Stimulated activated CD4-positive, alpha-beta T cell treated with anti-CD3 and anti-CD28 coated beads, Interleukin-12 subunit alpha, Interleukin-12 subunit beta, amount 100 ng/mL, for 24 hours (primary cell): ENCODE data around the gene FBXL22.

Experiments used
- DNase-seq, 2 experiments: peaks; one replicate each; pipeline ENCODE4 v3.0.0-alpha.2; 2020; ENCODE audit warnings: low read depth in 2 of 2

Gene FBXL22

GRCh38 chr15:63593705-63594671, 3.2 kb upstream of the FBXL22 start:
- DNase-seq: peak; percentile 20 to 32

GRCh38 chr15:63595065-63595464, 2.1 kb upstream of the FBXL22 start:
- DNase-seq: no peak

GRCh38 chr15:63595688-63596087, 1.5 kb upstream of the FBXL22 start:
- DNase-seq: no peak

GRCh38 chr15:63596676-63597037, 530 bp upstream of the FBXL22 start:
- no peak for DNase-seq

- DNase-seq: no peak
Observed at GRCh38 chr15:63597821-63598220, 634 bp downstream of the FBXL22 start.

DNA sequence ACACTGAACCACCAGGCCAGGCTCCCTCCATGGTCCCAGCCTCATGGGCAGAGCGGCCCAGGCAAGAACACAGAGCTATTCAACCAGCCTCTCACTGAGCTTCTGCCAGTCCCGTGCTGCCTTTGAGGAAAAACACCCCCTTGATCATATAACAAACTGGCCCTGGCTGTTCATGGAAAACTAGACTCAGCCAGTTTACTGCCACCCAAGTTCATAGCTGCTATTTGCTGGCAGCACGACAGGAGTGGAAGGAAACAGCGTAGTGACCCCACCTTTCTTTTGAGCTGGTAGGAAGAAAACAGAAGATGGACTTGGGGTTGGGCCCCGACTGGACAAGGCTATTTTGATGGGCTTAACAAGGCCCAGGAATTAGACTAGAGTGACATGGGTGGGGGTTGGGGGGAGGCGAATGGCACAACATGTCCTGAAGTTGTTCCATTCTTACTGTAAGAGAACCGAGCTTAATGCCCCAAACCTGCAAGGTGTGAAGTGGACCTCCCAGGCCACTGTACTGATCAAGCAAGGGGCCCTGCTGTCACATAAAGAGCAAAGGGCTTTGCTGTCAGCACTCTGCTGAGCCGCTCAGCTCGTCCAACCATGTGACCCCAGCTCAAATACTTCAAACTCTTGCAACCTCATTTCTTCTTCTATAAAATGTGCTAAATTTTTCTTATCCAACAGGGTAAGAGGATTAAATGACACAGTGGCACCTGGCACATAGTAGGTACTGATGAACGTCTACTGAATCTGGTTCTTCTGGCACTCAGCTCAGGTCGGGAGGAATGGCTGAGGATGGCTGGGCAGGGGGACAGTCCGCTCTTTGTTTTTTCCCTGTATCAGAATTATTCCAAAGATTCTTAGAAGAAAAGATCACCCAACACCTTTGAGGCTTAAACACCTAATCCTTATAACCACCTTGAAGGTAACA, 1.6 kb downstream of the FBXL22 start:
- DNase-seq: no peak

- DNase-seq: peak; percentile 18 to 27
Observed at GRCh38 chr15:63599401-63600000, 2.3 kb downstream of the FBXL22 start.

GRCh38 chr15:63600001-63600615, 2.9 kb downstream of the FBXL22 start:
- DNase-seq: no peak

DNA sequence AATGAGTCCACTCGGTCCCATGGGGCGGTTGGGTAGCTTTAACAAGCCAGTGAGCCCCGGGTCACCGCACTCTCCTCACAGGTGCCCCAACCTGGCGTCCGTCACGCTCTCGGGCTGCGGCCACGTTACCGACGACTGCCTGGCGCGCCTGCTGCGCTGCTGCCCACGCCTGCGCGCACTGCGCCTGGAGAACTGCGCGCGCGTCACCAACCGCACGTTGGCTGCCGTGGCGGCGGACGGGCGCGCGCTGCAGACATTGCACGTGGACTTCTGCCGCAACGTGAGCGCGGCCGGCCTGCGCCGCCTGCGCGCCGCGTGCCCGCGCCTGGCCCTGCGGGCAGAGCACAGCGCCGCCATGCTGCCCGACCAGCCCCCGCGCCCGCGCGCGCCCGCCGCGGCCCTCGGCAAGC, 3.4 kb downstream of the FBXL22 start:
- DNase-seq: peak; percentile 77 to 80

DNA sequence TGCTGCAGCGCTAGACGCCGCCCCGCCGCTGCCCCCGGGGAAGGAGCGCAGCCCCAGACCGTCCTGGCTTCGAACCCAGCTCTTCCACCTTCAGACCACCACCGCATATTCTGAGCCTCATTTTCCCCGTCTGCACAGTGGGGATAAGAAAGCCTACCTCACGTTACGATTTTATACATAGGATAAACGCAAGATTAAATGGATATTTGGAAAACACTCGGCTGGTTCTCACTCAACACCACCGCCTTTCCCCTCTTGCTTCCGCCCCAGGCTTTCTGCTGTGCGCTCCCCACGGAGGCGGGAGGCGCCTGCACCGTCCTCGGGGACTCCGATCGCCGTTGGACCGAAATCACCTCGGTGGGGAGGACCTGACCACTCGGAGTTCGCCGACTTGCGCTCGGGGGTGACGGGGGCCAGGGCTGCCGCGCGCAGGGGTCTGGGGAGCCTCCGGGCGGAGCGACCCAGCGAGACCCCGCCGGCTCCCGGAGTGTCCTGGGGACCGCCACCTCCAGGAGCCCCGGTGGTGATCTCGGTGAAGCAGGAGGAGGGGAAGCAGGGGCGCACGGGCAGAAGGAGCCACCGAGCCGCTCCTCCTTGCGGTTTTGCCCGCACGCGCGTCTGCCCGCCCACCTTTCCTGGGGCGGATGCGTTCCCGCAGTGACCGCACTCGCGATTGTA, 4.0 kb downstream of the FBXL22 start:
- DNase-seq: peak; percentile 29 to 33

DNA sequence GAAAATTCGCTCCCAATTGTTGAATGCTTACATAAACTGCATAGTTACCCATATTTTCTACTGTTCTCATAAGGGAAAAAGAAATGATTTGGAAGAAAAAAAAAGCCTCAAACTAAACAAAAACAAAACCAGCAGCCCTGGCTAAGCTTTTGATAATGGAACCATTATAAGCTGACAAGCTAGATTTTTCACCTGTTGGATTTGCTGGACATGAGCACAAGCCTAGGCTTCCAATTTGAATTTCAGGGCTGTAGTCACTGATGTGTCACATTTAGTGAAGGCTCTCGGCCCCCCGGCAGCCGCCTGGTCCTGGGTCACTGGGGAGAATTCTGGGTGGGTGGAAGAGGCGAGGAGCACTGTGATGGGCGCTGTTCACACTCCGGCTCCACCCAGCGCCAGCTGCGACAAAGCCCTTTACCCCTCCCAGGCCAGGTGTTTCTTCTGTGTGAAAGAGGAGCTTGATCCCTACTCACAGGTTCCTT, 4.6 kb downstream of the FBXL22 start:
- DNase-seq: no peak

- no peak for DNase-seq
Observed at GRCh38 chr15:63602595-63602994, 5.4 kb downstream of the FBXL22 start.

DNA sequence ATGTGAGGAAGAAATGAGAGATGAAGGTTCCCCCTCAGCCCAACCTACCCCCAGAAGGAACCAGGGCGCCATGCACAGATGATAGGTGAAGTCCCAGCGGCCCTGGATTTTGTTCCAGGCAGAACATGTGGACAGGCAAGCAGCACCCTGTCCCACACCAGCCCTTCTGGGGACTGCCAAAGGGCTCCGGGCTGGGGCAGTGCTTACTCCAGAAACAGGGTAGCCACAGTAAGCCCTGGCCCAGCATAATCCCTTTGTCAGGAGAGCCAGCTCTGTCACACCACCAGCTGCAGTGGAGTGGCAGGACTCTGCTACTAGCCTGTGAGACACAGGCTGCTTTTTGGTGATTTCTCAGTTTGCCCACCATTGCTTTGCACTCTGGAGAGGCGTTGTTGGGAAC, 6.3 kb downstream of the FBXL22 start:
- DNase-seq: no peak

DNA sequence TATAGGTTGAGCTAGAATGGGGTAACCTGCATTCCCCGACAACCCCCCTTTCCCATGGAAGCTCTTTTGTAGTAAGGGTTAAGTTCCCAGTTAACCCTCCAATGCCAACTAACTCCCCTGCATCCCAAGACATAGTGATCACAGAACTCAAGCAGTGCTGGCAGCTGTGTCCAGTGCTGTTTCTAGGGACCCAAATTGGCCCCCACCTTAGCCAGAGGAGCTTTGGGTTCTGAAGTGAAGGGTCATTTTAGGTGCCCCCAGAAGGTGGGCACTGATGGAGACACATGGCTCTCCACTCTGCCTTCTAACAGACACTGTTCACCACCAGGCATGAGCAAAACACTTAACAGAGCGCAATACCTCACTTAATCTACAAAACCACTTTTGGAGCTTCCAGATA, 7.1 kb downstream of the FBXL22 start:
- DNase-seq: no peak

- DNase-seq: no peak
Observed at GRCh38 chr15:63605036-63605435, 7.8 kb downstream of the FBXL22 start.

- peak; percentile 43 to 54 for DNase-seq
Observed at GRCh38 chr15:63605816-63606215, 8.6 kb downstream of the FBXL22 start.

GRCh38 chr15:63606308-63606707, 9.1 kb downstream of the FBXL22 start:
- DNase-seq: no peak

GRCh38 chr15:63608989-63609388, 11.8 kb downstream of the FBXL22 start:
- no peak for DNase-seq

GRCh38 chr15:63609448-63609847, 12.3 kb downstream of the FBXL22 start:
- DNase-seq: no peak

GRCh38 chr15:63610209-63610841, 13.1 kb downstream of the FBXL22 start:
- peak; percentile 54 to 66 for DNase-seq
